NCI-H82 treated with DMSO at 0.1 percent for 48 hours (cell line): Measurements from ENCODE around the gene SRPK1.

Experiments
- DNase-seq: peaks from one replicate; lab custom pipeline; 2025; ENCODE audit not compliant: unreplicated experiment; lab: John Stamatoyannopoulos, UW

SRPK1 gene

GRCh38 chr6:35829306-35829705, 91.6 kb downstream of the SRPK1 start:
- DNase-seq = no peak

GRCh38 chr6:35824552-35825192, 96.2 kb downstream of the SRPK1 start:
- DNase-seq = no peak

- no peak for DNase-seq
These were observed 97.3 kb downstream of the SRPK1 start for GRCh38 chr6:35823601-35824000.

- DNase-seq = no peak
These were observed 103.4 kb downstream of the SRPK1 start for GRCh38 chr6:35817515-35817914.

- DNase-seq = no peak
These were observed 109.3 kb downstream of the SRPK1 start for GRCh38 chr6:35811699-35811995.

- DNase-seq = no peak
These were observed 109.8 kb downstream of the SRPK1 start for GRCh38 chr6:35810971-35811698.

- no peak for DNase-seq
These were observed 111.1 kb downstream of the SRPK1 start for GRCh38 chr6:35809809-35810208.

GRCh38 chr6:35808688-35809087, 112.2 kb downstream of the SRPK1 start:
- DNase-seq = no peak

GRCh38 chr6:35804996-35805736, 115.7 kb downstream of the SRPK1 start, which contains the start of gene LHFPL5:
Gene LHFPL5 (plus strand): TSS chr6:35805352. CDS start chr6:35805671, 319 bp downstream.
- DNase-seq = no peak

GRCh38 chr6:35801148-35801547, 119.8 kb downstream of the SRPK1 start:
- no peak for DNase-seq

GRCh38 chr6:35798706-35799105, 122.2 kb downstream of the SRPK1 start:
- DNase-seq = no peak

- no peak for DNase-seq
These were observed 122.9 kb downstream of the SRPK1 start for GRCh38 chr6:35797837-35798526.

GRCh38 chr6:35796236-35796635, 124.7 kb downstream of the SRPK1 start:
- DNase-seq = no peak

GRCh38 chr6:35795453-35796071, 125.3 kb downstream of the SRPK1 start:
- DNase-seq = no peak

GRCh38 chr6:35794536-35795452, 126.1 kb downstream of the SRPK1 start:
- DNase-seq = no peak

GRCh38 chr6:35790683-35791082, 130.2 kb downstream of the SRPK1 start:
- no peak for DNase-seq

- no peak for DNase-seq
These were observed 132.4 kb downstream of the SRPK1 start for GRCh38 chr6:35788423-35788982.

- no peak for DNase-seq
These were observed 133.4 kb downstream of the SRPK1 start for GRCh38 chr6:35787266-35788218.

- DNase-seq = no peak
These were observed 134.1 kb downstream of the SRPK1 start for GRCh38 chr6:35786810-35787209.
